ENCODE measurements around the gene LRRC47.

- TF ChIP-seq POLR2A (IDR thresholded peaks at IDR 0.05): no peak
- no peak for TF ChIP-seq CTCF (IDR thresholded peaks at IDR 0.05)
These were observed 40.1 kb upstream of the LRRC47 start for GRCh38 chr1:3836421-3836820.
